Transverse colon (tissue), 4 donors: ENCODE measurements around the gene PRSS58.

Experiments used
- EP300 ChIP-seq: sonication (generic); formaldehyde crosslinking; IDR thresholded peaks from one replicate; pipeline ENCODE4 v1.6.1; 2017; ENCODE audit warnings: antibody characterized with exemption, low read depth
- POLR2A ChIP-seq: fragments of 450-650 bp; IDR thresholded peaks from one replicate; pipeline ENCODE4 v1.6.1; 2016; ENCODE audit warnings: antibody characterized with exemption, mild to moderate bottlenecking, moderate library complexity
- POLR2AphosphoS5 ChIP-seq, 3 donors: sonication (generic); formaldehyde crosslinking; IDR thresholded peaks; one replicate each; pipeline ENCODE4 v1.6.1; 2016; ENCODE audit warnings: antibody characterized with exemption in 3 of 3
- TF ChIP-seq, protein P1 (sequence below), 5 experiments: fragments of 200-600 bp in 3 of 5; fragments of 450-650 bp in 2 of 5; sonication (generic) in 3 of 5; IDR thresholded peaks; 1 replicate in 2 of 5; 2 replicates in 3 of 5; pipeline ENCODE4 v1.5.1; 2016 to 2017; ENCODE audit warnings: antibody characterized with exemption in 5 of 5, inconsistent platforms in 3 of 5, mild to moderate bottlenecking in 2 of 5, moderate library complexity in 1 of 5

DNA sequence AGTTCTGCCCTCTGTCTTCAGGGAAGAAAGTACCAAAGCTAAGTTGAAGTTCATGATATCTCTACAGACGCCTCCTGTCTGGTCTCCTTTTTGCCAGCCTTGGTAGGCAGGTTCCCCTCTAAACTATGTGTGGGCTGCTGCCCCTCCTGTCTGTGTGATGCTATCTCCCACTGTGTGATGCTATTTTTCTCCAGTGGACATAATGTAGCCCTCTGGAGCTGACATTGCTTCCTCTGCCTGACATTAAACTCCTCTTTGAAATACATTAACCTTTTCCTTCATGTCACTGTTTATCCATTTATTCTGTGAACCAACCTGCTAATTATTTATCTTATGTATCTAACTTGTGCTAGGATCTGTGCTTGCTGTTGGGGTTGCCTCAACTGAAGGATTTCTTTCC is at the start of gene PRSS58:
- TF ChIP-seq, protein P1, sequence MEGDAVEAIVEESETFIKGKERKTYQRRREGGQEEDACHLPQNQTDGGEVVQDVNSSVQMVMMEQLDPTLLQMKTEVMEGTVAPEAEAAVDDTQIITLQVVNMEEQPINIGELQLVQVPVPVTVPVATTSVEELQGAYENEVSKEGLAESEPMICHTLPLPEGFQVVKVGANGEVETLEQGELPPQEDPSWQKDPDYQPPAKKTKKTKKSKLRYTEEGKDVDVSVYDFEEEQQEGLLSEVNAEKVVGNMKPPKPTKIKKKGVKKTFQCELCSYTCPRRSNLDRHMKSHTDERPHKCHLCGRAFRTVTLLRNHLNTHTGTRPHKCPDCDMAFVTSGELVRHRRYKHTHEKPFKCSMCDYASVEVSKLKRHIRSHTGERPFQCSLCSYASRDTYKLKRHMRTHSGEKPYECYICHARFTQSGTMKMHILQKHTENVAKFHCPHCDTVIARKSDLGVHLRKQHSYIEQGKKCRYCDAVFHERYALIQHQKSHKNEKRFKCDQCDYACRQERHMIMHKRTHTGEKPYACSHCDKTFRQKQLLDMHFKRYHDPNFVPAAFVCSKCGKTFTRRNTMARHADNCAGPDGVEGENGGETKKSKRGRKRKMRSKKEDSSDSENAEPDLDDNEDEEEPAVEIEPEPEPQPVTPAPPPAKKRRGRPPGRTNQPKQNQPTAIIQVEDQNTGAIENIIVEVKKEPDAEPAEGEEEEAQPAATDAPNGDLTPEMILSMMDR (IDR thresholded peaks at IDR 0.05), result no peak
- TF ChIP-seq EP300 (no peak), POLR2A (no peak), POLR2AphosphoS5 (IDR thresholded peaks at IDR 0.05) (no peak)
